GM21526 (cell line): Measurements from ENCODE around the gene GAL.
"Not testable (repeated sequence)": the region's sequence is repeated elsewhere in the genome, so short reads cannot be mapped to it uniquely, and the experiment has no call there.

ENCODE experiments used
- ATAC-seq: cut with Tn5 transposase; IDR thresholded peaks from one replicate; pipeline ENCODE4 v1.9.1; 2021; ENCODE audit warnings: moderate library complexity; ENCODE audit not compliant: unreplicated experiment, low FRiP score

Gene GAL

GRCh38 chr11:68684385-68685356 lies at the start of gene GAL:
Gene GAL, plus strand, starts transcription at chr11:68684544. Its CDS starts 380 bp downstream, at chr11:68684924.
- no peak for ATAC-seq

DNA sequence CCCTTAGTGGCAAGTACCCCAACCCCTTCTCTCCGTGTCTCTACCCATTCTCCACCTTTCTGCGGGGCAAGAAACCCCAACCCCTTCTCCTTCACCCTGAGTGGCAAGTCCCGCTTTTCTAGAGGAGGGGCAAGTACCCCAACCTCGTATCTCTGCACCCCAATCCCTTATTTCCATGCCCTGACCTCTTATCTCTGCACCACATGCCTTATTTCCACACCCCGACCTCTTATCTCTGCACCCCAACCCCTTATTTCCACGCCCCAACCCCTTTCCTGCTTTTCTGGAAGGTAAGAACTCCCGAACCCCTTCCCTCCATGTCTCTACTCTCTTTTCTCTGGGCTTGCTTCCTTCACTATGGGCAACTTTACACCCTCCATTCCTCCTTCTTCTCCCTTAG lies 49.7 kb upstream of the GAL start:
- not testable (repeated sequence) for ATAC-seq

DNA sequence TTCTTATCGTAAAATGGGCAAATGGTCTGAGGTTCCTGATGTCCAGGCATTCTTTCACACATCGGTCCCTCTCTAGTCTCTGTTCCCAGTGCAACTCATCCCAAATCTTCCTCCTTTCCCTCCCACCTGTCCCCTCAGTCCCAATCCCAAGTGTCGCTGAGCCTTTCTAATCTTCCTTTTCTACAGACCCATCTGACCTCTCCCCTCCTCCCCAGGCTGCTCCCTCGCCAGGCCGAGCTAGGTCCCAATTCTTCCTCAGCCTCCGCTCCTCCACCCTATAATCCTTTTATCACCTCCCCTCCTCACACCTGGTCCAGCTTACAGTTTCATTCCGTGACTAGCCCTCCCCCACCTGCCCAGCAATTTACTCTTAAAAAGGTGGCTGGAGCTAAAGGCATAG lies 49.2 kb upstream of the GAL start:
- ATAC-seq = not testable (repeated sequence)

DNA sequence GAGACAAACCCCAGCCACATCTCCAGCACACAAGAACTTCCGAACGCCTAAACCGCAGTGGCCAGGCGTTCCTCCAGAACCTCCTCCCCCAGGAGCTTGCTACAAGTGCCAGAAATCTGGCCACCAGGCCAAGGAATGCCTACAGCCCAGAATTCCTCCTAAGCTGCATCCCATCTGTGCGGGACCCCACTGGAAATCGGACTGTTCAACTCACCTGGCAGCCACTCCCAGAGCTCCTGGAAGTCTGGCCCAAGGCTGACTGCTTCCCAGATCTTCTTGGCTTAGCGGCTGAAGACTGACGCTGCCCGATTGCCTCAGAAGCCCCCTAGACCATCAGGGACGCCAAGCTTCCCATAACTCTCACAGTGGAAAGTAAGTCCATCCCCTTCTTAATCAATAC lies 48.5 kb upstream of the GAL start:
- not testable (repeated sequence) for ATAC-seq

DNA sequence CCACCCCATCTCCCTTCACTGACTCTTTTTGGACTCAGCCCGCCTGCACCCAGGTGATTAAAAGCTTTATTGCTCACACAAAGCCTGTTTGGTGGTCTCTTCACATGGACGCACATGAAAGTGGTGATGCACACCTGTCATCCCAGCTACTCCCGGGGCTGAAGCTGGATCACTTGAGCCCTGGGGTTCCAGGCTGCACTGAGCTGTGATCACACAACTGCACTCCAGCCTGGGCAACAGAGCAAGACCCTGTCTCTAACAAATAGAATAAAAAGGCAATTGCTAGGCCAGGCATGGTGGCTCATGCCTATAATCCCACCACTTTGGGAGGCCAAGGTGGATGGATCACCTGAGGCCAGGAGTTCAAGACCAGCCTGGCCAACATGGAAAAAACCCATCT lies 45.0 kb upstream of the GAL start:
- not testable (repeated sequence) for ATAC-seq

DNA sequence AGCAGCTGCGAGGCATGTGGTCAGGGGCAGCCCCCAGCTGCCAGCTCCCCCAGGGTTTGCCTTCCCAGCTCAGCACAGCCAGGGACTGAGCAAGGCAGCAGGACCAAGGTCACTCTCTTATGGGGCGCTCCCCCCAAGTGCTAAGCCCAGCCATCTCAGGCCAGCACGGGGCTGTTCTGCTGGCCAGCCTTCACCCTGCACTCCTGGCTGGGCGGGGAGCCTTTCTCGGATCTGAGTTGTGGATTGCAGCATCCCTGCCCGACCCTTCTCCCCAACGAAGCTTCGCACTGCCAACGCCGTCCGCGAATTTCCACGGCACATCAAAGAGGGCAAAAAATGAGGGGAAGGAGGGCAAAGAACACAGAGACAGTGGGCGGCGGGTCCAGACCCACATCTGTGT lies 42.5 kb upstream of the GAL start:
- no peak for ATAC-seq

DNA sequence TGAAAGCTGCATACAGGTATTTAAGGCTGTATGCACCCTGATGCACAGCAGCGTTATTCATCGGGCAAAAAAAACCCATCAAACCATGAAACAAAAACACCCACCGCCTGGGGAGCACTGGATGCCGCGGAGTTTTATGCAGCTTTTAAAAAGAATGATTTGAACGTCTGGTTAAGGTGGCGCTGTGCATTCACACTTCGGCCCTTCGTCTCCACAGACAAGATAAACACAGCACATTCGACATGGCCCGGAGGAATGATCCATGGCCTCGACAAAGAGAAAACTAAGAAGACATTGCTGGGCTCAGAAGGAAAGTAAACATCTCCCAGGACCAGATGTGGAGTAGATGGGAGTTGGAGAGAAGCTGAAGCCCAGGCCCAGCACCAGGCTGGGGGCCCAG lies 40.8 kb upstream of the GAL start:
- no peak for ATAC-seq

DNA sequence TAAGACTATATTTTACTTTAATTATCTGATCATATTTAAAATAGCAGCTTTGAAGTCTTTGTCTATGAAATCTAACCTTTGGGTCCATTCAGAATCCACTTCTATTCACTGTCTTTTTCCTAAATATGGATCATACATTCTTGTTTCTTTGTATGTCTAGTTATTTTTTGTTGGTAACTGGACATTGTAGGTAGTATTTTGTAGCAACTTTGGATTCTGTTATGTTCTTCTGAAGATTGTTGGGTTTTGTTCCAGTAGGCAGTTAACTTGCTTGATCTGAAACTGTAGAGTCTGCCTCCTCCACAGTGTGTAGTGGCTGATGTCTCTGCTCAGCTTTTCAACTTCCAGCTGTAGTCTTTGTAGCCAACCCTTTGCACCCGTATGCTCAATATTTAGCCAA lies 37.5 kb upstream of the GAL start:
- ATAC-seq = no peak

DNA sequence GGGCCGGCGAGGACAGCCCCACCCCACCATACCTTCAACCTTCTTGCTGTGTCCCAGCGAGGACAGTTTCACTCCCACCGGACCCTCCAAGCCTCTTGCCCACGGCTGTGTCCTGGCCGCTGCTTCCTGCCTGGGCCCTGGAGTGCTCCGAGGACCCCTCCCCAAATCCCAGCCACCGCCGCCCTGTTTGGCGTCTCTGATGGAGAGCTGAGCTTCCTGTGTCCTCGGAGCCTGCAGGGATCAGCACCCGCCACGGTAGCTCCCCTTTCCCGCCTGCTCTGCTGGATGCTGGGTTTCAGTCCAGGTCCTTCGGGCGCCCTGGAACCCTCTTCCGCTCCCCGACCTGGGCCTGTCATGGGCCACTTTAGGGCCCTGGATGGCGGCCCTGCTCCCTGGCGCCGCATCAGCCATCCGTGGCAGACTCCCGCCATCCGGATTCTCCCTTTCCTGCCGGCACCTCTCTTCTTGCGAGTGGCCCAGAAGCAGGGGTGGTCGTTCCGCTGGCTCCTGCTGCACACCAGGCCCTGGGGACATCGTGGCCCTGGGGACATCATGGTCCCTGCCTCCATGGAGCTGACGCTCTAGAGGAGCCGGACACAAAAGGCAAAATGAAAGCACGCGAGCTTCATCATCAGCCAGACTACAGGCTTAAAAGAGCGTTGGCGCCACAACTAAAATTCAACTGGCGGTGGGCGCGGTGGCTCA lies 34.3 kb upstream of the GAL start:
- ATAC-seq = no peak

GRCh38 chr11:68650801-68651200 lies 33.5 kb upstream of the GAL start:
- ATAC-seq = no peak

GRCh38 chr11:68651208-68651984 lies 32.9 kb upstream of the GAL start:
- ATAC-seq = no peak

- no peak for ATAC-seq
Measured at GRCh38 chr11:68651985-68652682, 32.2 kb upstream of the GAL start.

DNA sequence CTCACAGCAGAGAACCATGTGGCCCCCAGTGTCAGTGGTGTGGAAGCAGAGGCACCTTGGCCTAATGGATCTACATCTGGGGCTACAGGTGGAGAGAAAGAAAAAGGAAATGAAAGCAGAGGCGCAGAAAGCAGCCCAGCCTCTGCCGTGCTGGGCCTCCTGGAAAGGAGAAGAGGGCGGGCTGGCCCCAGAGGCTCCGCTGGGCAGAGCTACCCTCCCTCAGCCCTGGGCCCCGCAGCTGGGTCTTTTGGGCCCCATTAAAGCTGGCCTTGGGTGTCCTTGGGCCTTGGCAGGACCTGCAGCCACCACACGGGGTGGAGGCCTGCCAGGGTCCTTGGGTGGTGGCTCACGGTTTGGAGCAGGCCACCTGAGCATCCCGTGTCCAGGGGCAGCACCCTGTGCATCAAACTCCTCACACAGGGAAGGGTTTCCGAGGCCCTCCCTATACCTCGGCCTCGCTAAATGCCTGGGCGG lies 31.6 kb upstream of the GAL start:
- ATAC-seq = no peak

GRCh38 chr11:68653486-68654430 lies 30.6 kb upstream of the GAL start:
- ATAC-seq = no peak

DNA sequence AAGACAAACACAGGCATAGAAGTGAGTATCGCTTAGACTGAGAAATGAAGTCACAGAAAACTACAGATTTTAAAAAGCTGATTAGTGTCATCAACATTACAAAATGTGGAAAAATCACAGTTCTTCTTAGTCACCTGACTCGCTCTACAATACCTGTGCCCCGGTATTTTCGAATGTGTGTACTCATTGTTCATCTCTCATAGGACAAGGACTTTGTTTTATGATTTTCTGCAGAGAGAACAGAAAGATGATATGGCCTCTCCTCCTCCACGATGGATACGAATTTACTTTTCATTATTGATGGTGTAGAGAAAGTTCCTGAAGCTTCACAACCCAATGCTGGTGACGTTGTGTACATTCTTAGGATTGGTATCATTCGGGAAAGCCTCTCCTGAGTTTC lies 29.4 kb upstream of the GAL start:
- no peak for ATAC-seq

DNA sequence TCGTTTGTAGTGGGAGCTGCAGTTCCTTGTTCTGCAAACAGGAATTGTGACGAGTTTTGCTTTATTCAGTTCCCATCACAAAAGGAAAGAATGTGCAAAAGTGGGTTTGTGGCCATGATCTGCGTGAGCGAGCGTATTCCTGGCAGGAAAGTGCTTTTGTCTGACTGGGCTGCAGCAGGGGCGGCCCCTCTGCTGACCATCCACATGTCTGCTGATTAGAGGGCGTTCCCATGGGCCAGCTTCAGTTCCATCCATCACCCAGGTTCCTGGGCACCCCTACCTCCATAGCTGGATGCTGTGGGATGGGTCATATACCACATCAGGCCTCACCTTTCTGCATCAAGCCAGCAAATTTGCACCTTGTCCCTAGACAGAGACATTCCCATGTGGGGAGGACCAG lies 28.9 kb upstream of the GAL start:
- no peak for ATAC-seq

DNA sequence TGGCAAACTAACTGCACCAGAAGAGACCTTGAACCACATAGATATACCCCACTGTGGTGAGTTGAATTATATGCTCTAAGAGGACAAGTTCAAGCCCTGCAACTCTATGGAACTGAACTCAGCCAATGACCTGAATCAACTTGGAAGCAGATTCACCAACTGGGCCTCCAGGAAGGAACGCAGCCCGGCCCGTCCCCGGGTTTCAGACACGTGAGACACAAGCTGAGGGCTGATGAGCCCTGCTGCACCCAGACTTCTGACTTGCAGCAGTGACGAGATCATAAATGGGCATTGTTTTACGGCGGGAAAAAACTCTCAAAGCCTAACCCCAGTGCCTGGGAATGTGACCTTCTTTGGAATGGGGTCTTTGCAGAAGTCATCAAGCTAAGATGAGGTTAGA lies 28.5 kb upstream of the GAL start:
- no peak for ATAC-seq

DNA sequence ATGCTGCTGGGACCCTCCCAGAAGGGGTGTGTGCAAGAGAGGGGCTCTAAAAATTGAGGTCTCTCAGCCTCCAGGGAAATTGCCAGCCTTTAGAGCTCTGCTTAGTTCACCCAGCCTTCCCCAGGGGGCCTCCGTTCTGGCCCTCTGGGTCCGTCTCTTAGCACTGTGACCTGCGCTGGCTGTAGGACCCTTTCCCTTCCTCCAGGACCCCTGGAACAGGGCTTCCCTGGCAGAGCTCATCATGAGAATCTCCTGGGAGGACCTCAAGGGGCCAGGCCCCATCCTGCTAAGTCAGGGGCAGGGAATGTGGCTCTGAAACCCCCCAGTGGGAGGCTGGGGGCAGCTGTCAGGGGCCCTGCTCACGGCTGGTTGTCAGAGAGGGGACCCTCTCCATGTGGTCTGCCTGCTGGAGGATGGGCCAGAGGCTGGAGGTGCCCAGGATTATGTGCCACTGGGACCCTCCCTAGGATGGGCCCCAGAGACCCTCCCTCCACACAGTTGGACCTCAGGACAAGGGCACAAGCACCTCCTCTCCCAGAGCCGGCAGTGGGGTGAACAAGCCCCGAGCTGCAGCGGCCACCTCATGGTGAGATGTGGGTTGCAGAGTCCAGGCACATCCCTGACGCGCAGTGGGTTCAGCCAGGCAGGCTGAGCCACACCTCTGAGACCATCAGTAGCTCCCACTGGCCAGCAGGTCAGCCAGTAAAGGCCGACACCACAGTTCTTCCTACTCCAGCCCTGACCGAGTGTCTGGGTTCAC lies 27.1 kb upstream of the GAL start:
- no peak for ATAC-seq
